Sciatic nerve (tissue), 2 donors: ENCODE results near the gene COMMD1. TPM values are rescaled to one million over a fixed set of nuclear protein-coding genes. Genes with fewer than 3 reads are reported as not detected.
"Not testable (repeated sequence)": the region's sequence is repeated elsewhere in the genome, so short reads cannot be mapped to it uniquely, and the experiment has no call there.

Experiments
- ATAC-seq: fragments of 200-7000 bp; cut with Tn5 transposase; one replicate; pipeline ENCODE4 v1.9.1; 2020; ENCODE audit warnings: mild to moderate bottlenecking, moderate library complexity
- DNase-seq: peaks from one replicate; pipeline ENCODE4 v3.0.0-alpha.2; 2020; ENCODE audit warnings: low spot score
- intact Hi-C: fragments of 100-400 bp; cut with DNase I; formaldehyde crosslinking; loops from one replicate; pipeline ENCODE4 v1.14.2; 2022
- total RNA-seq: library from RNA; stranded (reverse); fragmentation: NEBNext Ultra II Directional; extraction: Animal tissue kit (Norgen Biotek cat#: 25700); gene quantifications from one replicate; pipeline ENCODE4 v1.2.1, GENCODE V29; 2021
- donor health status: DM: no; HTN: no; CAD: no.
- donor health status: DM: no; HTN: no; CAD: no.

COMMD1 gene
- total RNA-seq, 1 donor from 2014 or later: 30.1 TPM

DNA sequence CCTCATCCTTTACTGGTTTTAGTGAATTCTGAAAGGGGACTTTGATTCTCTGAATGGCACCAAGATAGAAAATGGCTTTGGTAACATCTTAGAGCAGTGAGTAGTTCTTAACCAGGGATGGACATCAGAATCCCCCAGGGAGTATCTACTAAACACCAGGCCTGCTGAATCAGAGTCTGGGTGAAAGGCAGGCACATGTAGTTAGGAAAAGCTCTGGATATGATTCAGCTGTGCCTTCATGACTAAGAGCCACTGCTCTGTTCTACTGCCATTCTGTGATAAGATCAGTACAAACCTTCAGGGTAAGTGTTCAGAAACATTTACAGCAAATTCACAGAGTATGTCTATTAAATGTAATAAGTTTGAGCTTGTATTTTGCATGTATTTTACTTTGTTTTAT lies 244.2 kb downstream of the COMMD1 start:
- no peak for DNase-seq
- peak; percentile 56 for ATAC-seq
- intact Hi-C loops: no loop called here

DNA sequence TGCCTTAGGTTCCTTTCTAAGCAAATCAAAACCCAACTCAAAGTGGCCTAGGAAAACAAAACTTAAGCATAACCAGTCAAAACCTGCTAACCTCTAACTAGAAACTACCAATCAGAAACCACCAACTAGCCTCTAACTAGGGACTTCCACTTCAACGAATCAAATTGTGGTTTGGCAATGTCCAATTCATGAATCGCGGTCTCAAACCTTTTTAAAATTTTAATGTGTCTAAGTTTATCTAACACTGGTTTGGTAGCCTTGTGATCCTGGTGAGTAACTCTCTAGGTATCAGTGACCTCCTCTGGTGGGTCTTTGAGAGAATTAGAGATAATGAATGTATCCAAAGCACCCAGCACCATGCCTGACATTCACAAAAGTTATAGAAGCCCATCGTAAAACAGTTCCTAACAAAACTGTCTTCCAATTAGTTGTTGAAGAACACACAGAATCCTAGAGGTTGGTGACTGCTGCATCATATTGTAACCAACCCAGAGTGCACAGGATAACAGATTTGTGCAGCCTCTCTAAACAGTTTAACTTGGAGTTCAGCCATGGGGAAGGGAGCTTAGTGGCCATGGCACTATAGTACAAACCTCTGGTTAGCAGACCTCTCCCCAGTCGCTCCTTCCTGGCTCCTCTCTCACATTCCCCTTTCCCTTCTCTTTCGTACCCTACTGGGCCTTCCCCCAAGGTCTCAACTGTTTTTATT lies 245.3 kb downstream of the COMMD1 start:
- ATAC-seq: no peak

DNA sequence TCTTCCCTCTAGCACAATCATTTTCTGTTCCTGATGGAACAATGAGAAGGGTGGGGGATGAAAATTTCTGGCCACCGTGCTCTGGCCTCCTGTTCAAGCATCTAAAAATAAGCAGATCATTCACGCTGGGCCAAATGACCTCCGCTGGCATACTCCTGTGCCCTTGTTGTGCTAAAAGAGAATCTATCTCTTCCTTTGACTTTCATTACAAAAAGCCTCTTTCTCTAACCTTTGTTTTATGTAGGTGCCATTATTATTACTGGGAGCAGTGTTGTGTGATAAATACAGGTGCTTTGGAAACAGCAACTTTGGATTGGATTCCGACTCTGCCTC lies 245.8 kb downstream of the COMMD1 start:
- DNase-seq: no peak
- intact Hi-C loops: no loop called here
- no peak for ATAC-seq

More for the DNA sequence above, 245.3 kb downstream of the COMMD1 start:
- no peak for DNase-seq
- intact Hi-C loops: no loop called here

GRCh38 chr2:62152000-62152399 lies 246.5 kb downstream of the COMMD1 start:
- intact Hi-C loops: no loop called here
- no peak for DNase-seq
- ATAC-seq: no peak

DNA sequence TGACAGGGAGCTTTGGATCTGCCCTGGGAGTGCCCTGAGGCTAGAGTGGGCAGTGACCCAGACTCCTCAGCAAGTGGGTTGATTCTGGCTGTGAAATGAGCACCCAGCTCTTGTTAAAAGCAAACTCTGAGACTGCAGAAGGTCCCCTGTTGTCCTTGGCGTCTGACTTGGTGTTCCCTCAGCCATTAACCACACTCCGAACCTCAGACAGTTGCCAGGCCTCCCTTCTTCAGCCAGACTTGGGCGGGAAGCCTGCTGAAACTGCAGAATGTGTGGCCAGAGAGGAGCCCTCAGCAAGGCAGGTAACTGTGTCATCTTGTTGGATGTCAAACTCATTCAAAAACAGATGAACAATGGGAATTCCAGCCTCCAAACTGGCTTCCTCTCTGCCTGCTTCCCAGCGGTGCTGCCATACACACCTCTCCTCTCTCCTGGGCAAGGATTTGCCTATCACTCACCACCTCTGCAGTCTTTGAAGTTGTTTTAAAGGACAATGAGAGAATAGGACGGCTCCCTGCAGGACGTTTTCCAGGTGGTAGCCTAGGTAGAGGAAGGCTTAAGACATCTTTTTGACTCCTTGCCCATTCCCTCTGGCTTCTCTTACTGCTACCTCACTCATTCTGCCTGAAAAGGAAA lies 251.5 kb downstream of the COMMD1 start:
- DNase-seq: no peak
- intact Hi-C loops: no loop called here
- ATAC-seq: no peak

DNA sequence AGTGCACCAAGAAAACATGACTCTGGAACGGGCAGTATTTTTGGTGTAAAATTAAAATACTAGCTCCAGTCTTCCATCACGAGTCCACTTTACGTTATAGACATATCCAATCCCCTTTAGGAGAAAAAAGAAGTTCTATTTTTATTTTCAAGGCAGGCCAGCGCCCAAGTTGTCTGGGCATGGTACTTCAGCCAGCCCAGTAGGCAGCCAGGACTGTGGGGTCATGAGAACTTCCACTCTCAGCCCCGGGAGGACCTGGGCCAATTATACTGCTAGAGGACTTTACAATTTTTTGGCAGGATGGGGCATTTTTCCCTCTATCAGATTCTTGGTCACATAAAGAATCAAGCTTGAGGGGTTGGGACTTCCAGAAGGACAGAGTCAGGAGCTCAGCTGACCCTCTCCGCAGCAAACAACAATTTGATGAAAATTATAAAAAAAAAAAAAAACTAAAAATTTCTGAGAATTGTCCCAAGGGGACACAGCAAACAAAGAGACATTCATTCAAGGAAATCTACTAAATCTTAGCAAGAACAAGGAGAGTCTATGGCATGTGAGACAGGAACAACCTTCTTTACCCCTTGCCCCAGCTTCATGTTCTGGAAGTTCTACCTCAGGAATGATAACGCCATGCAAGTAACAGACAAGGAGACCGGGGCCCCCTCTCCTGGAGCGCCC lies 253.1 kb downstream of the COMMD1 start:
- intact Hi-C loops: no loop called here

GRCh38 chr2:62160691-62161090 lies 255.2 kb downstream of the COMMD1 start:
- DNase-seq, intact Hi-C loops, ATAC-seq: not testable (repeated sequence)

More for the DNA sequence above, 253.1 kb downstream of the COMMD1 start:
- DNase-seq (no peak), ATAC-seq (peak; percentile 87)

DNA sequence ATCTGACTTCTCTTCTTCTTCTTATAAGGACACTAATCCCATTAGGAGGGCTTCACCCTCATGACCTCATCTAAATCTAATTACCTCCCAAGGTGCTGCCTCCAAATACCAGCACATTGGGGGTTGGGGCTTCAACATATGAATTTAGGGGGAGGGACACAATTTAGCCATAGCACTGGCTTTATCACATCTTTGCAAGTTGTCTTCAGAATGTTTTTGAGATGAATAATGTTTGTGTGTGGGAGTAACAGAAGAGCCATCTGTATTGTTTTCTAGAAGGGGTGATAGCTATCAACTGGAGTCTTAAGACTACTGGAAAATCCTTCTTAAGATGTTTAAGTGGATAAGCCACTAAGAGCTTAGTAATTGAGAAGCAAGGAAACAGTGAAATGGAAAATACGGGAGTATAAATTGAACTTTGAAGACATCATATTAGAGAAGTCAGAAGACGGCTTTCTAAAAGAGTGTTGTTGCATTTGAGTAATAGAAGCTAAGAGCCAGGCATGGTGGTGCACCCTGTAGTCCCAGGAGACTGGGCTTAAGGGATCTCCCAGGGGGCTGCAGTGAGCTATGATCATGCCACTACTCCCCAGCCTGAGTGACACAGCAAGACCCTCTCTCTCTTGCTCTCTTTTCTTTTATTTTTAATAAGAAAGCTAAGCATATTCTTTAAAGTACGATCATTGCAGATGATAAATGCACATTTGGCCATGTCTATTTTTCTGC lies 257.8 kb downstream of the COMMD1 start:
- DNase-seq (no peak), ATAC-seq (no peak)
- intact Hi-C loops: no loop called here

- ATAC-seq (peak; percentile 73), DNase-seq (no peak)
- intact Hi-C loops: no loop called here
Observed at GRCh38 chr2:62163834-62164233, 258.4 kb downstream of the COMMD1 start.

DNA sequence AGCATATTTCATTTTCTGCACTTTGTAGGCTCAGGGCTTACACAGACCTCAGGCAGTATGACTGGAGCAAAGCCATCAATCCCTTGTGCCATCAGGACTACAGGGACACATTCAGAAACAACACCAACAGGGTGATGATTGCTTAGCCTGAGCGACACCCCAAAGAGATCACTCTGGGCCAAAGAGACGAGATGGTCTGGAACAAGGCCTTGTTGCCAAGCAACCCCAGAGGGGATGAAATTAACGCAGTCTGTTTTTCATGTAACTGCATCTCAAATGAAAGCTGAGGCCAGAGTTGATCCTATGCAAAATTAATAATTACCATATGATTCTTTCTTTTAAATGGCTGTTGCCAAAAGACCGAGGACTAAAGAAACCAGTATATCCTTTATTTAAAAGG lies 270.3 kb downstream of the COMMD1 start:
- no peak for ATAC-seq
- intact Hi-C loops: no loop called here
- DNase-seq: no peak

- DNase-seq: no peak
- intact Hi-C loops: no loop called here
- ATAC-seq: no peak
Observed at GRCh38 chr2:62176801-62177200, 271.3 kb downstream of the COMMD1 start.

DNA sequence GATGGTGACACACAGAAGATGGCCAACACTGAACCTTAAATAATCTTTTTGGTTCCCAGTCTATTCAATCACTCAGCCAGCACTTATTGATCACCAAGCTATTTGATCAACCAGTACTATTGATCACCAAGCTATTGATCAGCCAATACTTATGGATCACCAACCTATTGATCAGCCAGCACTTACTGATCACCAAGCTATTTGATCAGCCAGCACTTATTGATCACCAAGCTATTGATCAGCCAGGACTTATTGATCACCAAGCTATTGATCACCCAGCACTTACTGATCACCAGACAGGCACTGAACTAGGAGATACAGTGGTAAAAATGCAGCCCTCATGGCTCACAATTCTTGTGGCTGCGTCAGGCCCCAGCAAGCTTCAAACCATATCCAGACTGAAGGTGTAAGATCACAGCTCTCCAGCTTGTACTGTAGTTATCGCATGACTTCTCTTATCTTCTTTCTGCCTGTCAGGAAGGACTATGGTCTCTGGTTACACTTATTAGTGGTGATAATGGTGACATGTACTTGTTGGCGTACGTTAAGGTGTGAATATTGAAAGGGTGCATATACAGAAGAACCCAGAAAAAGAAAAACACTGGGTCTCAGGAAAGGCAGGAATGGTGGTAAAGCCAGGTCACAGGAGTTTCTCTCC lies 272.0 kb downstream of the COMMD1 start:
- DNase-seq (no peak), ATAC-seq (no peak)
- intact Hi-C loops: no loop called here

GRCh38 chr2:62178741-62179271 lies 273.3 kb downstream of the COMMD1 start:
- intact Hi-C loops: no loop called here
- ATAC-seq (peak; percentile 90), DNase-seq (peak; percentile 68)

- DNase-seq: no peak
- no peak for ATAC-seq
- intact Hi-C loops: no loop called here
Observed at GRCh38 chr2:62180975-62181374, 275.5 kb downstream of the COMMD1 start.

DNA sequence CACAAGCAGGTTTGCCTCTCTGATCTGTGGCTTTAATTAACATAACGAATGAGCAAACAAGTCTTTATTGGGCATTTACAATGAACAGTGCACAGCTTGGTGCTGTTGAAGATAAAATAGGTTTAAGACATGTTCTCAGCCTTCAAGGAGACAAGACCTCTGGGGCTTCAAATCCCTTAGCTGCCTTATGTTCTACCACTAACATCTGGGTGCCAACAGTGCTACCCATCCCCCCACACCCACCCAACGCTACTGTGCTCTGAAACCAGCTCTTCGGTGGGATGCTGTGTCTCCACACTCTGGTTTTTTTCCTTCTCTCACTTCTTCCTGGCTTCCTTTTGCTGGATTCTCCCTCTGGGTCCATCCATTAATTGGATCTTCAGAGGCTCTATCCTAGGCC lies 276.4 kb downstream of the COMMD1 start:
- DNase-seq: no peak
- no peak for ATAC-seq
- intact Hi-C loops: no loop called here

GRCh38 chr2:62184512-62185230 lies 279.2 kb downstream of the COMMD1 start:
- DNase-seq (no peak), ATAC-seq (no peak)
- intact Hi-C loops: no loop called here
